SKM-1 treated with dmso at 0.1 percent for 144 hours (cell line): ENCODE measurements around the gene GSTM5.
"Not testable (repeated sequence)": the region's sequence is repeated elsewhere in the genome, so short reads cannot be mapped to it uniquely, and the experiment has no call there.

Experiments
- DNase-seq: peaks from one replicate; lab custom pipeline; 2025; ENCODE audit not compliant: unreplicated experiment; lab: John Stamatoyannopoulos, UW

Gene GSTM5

GRCh38 chr1:109760581-109761226 lies 48.7 kb downstream of the GSTM5 start:
- DNase-seq: no peak

GRCh38 chr1:109761227-109762038 lies 49.4 kb downstream of the GSTM5 start:
- no peak for DNase-seq

GRCh38 chr1:109762039-109762585 lies 50.1 kb downstream of the GSTM5 start:
- no peak for DNase-seq

GRCh38 chr1:109762821-109763645 lies 51.0 kb downstream of the GSTM5 start:
- peak; percentile 72 for DNase-seq

- DNase-seq: no peak
Observed at GRCh38 chr1:109763646-109764415, 51.8 kb downstream of the GSTM5 start, which contains the start of gene EPS8L3. Gene EPS8L3 (minus strand): TSS chr1:109763923. CDS start chr1:109761749, 2,174 bp downstream.

- no peak for DNase-seq
Observed at GRCh38 chr1:109764561-109765482, 52.8 kb downstream of the GSTM5 start.

GRCh38 chr1:109765483-109765815 lies 53.4 kb downstream of the GSTM5 start:
- DNase-seq: no peak

- no peak for DNase-seq
Observed at GRCh38 chr1:109765896-109766615, 54.0 kb downstream of the GSTM5 start.

- not testable (repeated sequence) for DNase-seq
Observed at GRCh38 chr1:109766991-109767636, 55.1 kb downstream of the GSTM5 start.
